Esophagus mucosa (tissue), 1 donor: Measurements from ENCODE around the gene CEP78. TPM values are rescaled to one million over a fixed set of nuclear protein-coding genes. Genes with fewer than 3 reads are reported as not detected.
A peak's percentile ranks its signal among the peaks of the same experiment; 100 is the strongest.
"Not testable (repeated sequence)": the region's sequence is repeated elsewhere in the genome, so short reads cannot be mapped to it uniquely, and the experiment has no call there.

Experiments used
- ATAC-seq: fragments of 200-7000 bp; cut with Tn5 transposase; one replicate; pipeline ENCODE4 v1.9.1; 2020
- total RNA-seq: library from RNA; stranded (reverse); gene quantifications from one replicate; pipeline ENCODE4 v1.2.4, GENCODE V29; 2023
- donor health status: DM: yes; HTN: yes; CAD: no.

CEP78 gene
- total RNA-seq, 1 donor from 2014 or later = 11.8 TPM

- ATAC-seq = no peak
Observed at GRCh38 chr9:78235256-78235761, 566 bp upstream of the CEP78 start.

- peak; percentile 15 for ATAC-seq
Observed at GRCh38 chr9:78236551-78236910, 656 bp downstream of the CEP78 start.

- ATAC-seq = no peak
Observed at GRCh38 chr9:78238046-78239038, 2.5 kb downstream of the CEP78 start.

GRCh38 chr9:78239506-78239905 lies 3.6 kb downstream of the CEP78 start:
- peak; percentile 34 for ATAC-seq

GRCh38 chr9:78242041-78242440 lies 6.2 kb downstream of the CEP78 start:
- no peak for ATAC-seq

- no peak for ATAC-seq
Observed at GRCh38 chr9:78243130-78243529, 7.3 kb downstream of the CEP78 start.

- ATAC-seq = no peak
Observed at GRCh38 chr9:78245401-78245800, 9.5 kb downstream of the CEP78 start.

GRCh38 chr9:78248635-78249034 lies 12.8 kb downstream of the CEP78 start:
- ATAC-seq = no peak

GRCh38 chr9:78249542-78249941 lies 13.7 kb downstream of the CEP78 start:
- no peak for ATAC-seq

- ATAC-seq = no peak
Observed at GRCh38 chr9:78252616-78253015, 16.7 kb downstream of the CEP78 start.

- no peak for ATAC-seq
Observed at GRCh38 chr9:78253285-78253684, 17.4 kb downstream of the CEP78 start.

GRCh38 chr9:78261403-78262001 lies 25.6 kb downstream of the CEP78 start:
- no peak for ATAC-seq

- ATAC-seq = no peak
Observed at GRCh38 chr9:78262655-78263054, 26.8 kb downstream of the CEP78 start.

GRCh38 chr9:78267889-78268288 lies 32.0 kb downstream of the CEP78 start:
- ATAC-seq = no peak

GRCh38 chr9:78269784-78270183 lies 33.9 kb downstream of the CEP78 start:
- no peak for ATAC-seq

- ATAC-seq = no peak
Observed at GRCh38 chr9:78272307-78272706, 36.4 kb downstream of the CEP78 start.

GRCh38 chr9:78273761-78274160 lies 37.9 kb downstream of the CEP78 start:
- no peak for ATAC-seq

GRCh38 chr9:78278177-78278777 lies 42.4 kb downstream of the CEP78 start:
- ATAC-seq = peak; percentile 91

GRCh38 chr9:78278801-78279200 lies 42.9 kb downstream of the CEP78 start:
- no peak for ATAC-seq

- no peak for ATAC-seq
Observed at GRCh38 chr9:78280982-78281668, 45.2 kb downstream of the CEP78 start.

- not testable (repeated sequence) for ATAC-seq
Observed at GRCh38 chr9:78284181-78284580, 48.3 kb downstream of the CEP78 start.

GRCh38 chr9:78286125-78286524 lies 50.2 kb downstream of the CEP78 start:
- ATAC-seq = no peak

GRCh38 chr9:78286946-78287388 lies 51.1 kb downstream of the CEP78 start:
- no peak for ATAC-seq
